ENCODE measurements around the gene FADS3.

Gene FADS3, protein sequence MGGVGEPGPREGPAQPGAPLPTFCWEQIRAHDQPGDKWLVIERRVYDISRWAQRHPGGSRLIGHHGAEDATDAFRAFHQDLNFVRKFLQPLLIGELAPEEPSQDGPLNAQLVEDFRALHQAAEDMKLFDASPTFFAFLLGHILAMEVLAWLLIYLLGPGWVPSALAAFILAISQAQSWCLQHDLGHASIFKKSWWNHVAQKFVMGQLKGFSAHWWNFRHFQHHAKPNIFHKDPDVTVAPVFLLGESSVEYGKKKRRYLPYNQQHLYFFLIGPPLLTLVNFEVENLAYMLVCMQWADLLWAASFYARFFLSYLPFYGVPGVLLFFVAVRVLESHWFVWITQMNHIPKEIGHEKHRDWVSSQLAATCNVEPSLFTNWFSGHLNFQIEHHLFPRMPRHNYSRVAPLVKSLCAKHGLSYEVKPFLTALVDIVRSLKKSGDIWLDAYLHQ

DNA sequence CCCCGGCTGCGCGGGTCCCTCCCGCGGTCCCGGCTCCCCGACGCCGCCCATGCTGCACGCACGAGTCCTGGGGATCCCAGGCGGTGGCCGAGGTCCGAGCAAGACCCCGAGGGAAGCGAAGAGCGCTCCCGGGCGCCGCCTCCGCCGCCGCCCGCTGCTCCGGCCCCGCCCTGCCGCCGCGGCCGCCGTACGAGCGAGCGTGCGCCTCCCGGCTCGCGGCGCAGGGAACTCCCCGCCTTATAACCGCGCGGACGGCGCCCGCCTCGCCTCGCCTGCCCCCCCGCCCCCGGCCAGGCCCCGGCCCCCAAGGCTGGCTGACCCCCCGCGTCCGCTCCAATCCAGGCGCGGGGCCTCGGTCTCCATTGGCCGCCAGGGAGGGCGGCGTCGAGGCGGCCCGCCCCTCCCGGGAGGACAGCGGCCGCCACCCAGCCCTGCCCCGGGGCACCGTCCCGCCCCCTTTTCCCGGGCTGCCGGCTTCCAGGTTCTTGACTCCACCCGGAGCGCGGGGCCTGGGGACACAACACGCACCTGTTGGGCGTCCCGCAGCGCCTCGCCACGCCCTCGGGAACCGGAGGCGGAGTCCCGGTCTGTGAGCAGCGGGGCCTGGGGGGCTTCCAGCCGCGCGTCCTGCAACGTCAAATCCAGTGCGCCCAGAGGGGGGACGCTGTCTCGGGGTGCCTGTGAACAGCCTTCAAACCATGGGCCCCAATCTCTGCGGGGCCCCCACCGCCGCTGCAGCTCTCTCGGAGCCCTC is at the start of gene FADS3:
TSS of gene FADS3 (minus strand) at position 215 of the 754 bp plus-strand sequence. CDS start at position 51, 164 bp downstream.
- no peaks in the 10 kb centered on the region for H3K36me3 Mint-ChIP-seq (ENCODE audit: low read depth)
- H3K4me3 Mint-ChIP-seq: peak within 1 kb of the TSS; percentile 76
- no peaks in the 10 kb centered on the region for H3K9me3 Mint-ChIP-seq
- peaks cover 4% of the 10 kb centered on the region for H3K4me1 Mint-ChIP-seq
- H3K27ac Mint-ChIP-seq: no peak within 1 kb of the TSS
- H3K27me3 Mint-ChIP-seq (ENCODE audit: low read depth, poor library complexity): peaks cover 35% of the 10 kb centered on the region
- TF ChIP-seq, protein P1, sequence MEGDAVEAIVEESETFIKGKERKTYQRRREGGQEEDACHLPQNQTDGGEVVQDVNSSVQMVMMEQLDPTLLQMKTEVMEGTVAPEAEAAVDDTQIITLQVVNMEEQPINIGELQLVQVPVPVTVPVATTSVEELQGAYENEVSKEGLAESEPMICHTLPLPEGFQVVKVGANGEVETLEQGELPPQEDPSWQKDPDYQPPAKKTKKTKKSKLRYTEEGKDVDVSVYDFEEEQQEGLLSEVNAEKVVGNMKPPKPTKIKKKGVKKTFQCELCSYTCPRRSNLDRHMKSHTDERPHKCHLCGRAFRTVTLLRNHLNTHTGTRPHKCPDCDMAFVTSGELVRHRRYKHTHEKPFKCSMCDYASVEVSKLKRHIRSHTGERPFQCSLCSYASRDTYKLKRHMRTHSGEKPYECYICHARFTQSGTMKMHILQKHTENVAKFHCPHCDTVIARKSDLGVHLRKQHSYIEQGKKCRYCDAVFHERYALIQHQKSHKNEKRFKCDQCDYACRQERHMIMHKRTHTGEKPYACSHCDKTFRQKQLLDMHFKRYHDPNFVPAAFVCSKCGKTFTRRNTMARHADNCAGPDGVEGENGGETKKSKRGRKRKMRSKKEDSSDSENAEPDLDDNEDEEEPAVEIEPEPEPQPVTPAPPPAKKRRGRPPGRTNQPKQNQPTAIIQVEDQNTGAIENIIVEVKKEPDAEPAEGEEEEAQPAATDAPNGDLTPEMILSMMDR (IDR thresholded peaks at IDR 0.05): no peak
- DNase-seq: peak; percentile 90

DNA sequence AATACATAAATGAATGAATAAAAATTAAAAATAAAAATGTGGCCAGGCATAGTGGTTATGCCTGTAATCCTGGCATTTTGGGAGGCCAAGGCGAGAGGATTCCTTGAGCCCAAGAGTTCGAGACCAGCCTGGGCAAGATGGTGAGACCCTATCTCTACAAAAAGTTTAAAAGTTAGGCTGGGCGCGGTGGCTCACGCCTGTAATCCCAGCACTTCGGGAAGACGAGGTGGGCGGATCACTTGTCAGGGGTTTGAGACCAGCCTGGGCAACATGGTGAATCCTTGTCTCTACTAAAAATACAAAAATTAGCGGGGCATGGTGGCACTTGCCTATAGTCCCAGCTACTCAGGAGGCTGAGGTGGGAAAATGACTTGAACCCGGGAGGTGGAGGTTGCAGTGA is 49.1 kb upstream of the FADS3 start:
- Mint-ChIP-seq H3K9me3 (peaks cover 38% of the 10 kb centered on the region), H3K27me3 (ENCODE audit: low read depth, poor library complexity) (peaks cover 34% of the 10 kb centered on the region), H3K4me1 (no peaks in the 10 kb centered on the region), H3K27ac (no peak overlapping the region), H3K4me3 (no peak overlapping the region), H3K36me3 (ENCODE audit: low read depth) (no peaks in the 10 kb centered on the region)
- TF ChIP-seq, protein P1 (IDR thresholded peaks at IDR 0.05): no peak
- no peak for DNase-seq

DNA sequence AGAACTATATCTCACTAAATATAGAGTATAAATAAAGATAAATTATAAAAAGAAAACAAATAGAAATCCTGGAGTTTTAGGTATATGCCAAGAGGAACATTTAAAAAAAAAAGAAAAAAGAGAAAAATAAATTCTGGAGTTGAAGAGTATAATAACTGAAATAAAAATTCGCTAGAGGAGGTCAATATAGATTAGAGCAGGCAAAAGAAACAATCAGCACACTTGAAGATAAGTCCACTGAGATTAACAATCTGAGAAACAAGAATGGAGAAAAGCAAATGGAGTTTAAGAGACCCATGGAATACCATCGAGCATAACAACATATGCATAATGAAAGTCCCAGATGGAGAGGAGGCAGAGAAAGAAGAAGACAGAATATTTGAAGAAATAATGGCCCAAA is 44.5 kb upstream of the FADS3 start:
- Mint-ChIP-seq H3K4me1 (peaks cover 9% of the 10 kb centered on the region), H3K9me3 (peaks cover 66% of the 10 kb centered on the region), H3K27me3 (ENCODE audit: low read depth, poor library complexity) (peaks cover 15% of the 10 kb centered on the region), H3K27ac (no peak overlapping the region), H3K36me3 (ENCODE audit: low read depth) (no peaks in the 10 kb centered on the region), H3K4me3 (no peak overlapping the region)
- TF ChIP-seq, protein P1 (IDR thresholded peaks at IDR 0.05): no peak
- DNase-seq: no peak

DNA sequence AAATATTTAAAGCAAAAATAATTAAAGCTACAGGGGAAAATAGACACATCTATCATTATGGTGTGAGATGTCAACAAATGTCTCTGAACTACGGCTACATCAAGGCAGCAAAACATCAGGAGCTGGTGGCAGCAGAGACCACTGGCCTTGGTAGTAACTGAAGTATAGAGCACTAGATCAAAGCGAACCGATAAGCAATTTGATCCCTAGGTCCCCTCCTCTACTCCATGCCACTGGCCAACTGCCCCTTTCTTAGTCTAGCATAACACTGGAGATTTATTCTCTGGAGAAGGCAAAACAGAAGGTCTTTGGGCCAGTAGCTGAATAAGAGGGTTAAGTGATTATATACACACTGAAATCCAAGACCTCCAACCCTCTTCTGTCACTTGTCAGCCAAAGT is 39.6 kb upstream of the FADS3 start:
- DNase-seq: no peak
- Mint-ChIP-seq H3K27ac (peak overlapping the region; percentile 26), H3K4me1 (peaks cover 31% of the 10 kb centered on the region), H3K4me3 (peak overlapping the region; percentile 1), H3K27me3 (ENCODE audit: low read depth, poor library complexity) (peaks cover 12% of the 10 kb centered on the region), H3K36me3 (ENCODE audit: low read depth) (no peaks in the 10 kb centered on the region), H3K9me3 (peaks cover 51% of the 10 kb centered on the region)
- TF ChIP-seq, protein P1 (IDR thresholded peaks at IDR 0.05): no peak

DNA sequence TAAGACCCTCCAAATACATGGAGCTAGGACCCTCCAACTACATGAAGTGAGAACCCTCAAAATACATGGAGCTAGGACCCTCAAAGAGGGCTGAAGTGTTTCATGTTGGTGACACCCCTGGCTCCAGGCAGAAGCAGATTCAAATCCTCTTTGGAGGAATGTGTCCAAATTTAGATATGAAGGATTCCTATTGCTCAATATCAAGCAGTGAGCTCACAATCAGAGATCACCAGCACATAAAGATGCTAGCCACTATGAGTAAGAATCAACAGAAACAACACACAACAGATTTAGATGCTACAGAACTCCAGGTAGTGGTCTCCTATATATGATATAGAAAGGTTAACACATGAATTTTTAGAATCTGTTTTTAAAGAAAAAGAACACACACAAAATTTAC is 37.3 kb upstream of the FADS3 start:
- H3K4me1 Mint-ChIP-seq: peaks cover 54% of the 10 kb centered on the region
- TF ChIP-seq, protein P1 (IDR thresholded peaks at IDR 0.05): no peak
- H3K9me3 Mint-ChIP-seq: peaks cover 36% of the 10 kb centered on the region
- no peak overlapping the region for H3K4me3 Mint-ChIP-seq
- DNase-seq: no peak
- no peaks in the 10 kb centered on the region for H3K36me3 Mint-ChIP-seq (ENCODE audit: low read depth)
- no peak overlapping the region for H3K27ac Mint-ChIP-seq
- peaks cover 13% of the 10 kb centered on the region for H3K27me3 Mint-ChIP-seq (ENCODE audit: low read depth, poor library complexity)

Data from nephron progenitor cell (in vitro differentiated cells).